OCI-LY7 (cell line): ENCODE data around the gene MRPL28.

Experiments used
- EZH2phosphoT487 ChIP-seq: fragments of 200-600 bp; sonication (generic); IDR thresholded peaks from 2 replicates; pipeline ENCODE4 v1.6.1; 2018; ENCODE audit warnings: low read depth, borderline replicate concordance, mild to moderate bottlenecking, mixed run types, antibody characterized with exemption, low read length, moderate library complexity, mixed read lengths
- TF ChIP-seq, protein P1 (sequence below): fragments of 200-600 bp; sonication (generic); conservative IDR thresholded peaks from 2 replicates; pipeline ENCODE4 v1.5.1; 2014; ENCODE audit warnings: mild to moderate bottlenecking, antibody characterized with exemption, low read length, moderate library complexity, mixed read lengths

GRCh38 chr16:370443-370842 lies at the start of gene MRPL28:
- no peak for TF ChIP-seq EZH2phosphoT487
- TF ChIP-seq, protein P1, sequence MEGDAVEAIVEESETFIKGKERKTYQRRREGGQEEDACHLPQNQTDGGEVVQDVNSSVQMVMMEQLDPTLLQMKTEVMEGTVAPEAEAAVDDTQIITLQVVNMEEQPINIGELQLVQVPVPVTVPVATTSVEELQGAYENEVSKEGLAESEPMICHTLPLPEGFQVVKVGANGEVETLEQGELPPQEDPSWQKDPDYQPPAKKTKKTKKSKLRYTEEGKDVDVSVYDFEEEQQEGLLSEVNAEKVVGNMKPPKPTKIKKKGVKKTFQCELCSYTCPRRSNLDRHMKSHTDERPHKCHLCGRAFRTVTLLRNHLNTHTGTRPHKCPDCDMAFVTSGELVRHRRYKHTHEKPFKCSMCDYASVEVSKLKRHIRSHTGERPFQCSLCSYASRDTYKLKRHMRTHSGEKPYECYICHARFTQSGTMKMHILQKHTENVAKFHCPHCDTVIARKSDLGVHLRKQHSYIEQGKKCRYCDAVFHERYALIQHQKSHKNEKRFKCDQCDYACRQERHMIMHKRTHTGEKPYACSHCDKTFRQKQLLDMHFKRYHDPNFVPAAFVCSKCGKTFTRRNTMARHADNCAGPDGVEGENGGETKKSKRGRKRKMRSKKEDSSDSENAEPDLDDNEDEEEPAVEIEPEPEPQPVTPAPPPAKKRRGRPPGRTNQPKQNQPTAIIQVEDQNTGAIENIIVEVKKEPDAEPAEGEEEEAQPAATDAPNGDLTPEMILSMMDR: no peak
